T-helper 9 cell (primary cell): ENCODE measurements around the gene CPAMD8.
"Not testable (repeated sequence)": the region's sequence is repeated elsewhere in the genome, so short reads cannot be mapped to it uniquely, and the experiment has no call there.

Experiments
- DNase-seq: peaks from one replicate; pipeline ENCODE4 v3.0.0-alpha.2; 2020

The CPAMD8 gene

GRCh38 chr19:16998635-16999194 lies 27.9 kb downstream of the CPAMD8 start:
- no peak for DNase-seq

- DNase-seq = not testable (repeated sequence)
Observed at GRCh38 chr19:16996838-16997490, 29.6 kb downstream of the CPAMD8 start.

- no peak for DNase-seq
Observed at GRCh38 chr19:16988661-16989060, 37.9 kb downstream of the CPAMD8 start.

GRCh38 chr19:16985403-16985802 lies 41.2 kb downstream of the CPAMD8 start:
- DNase-seq = no peak

GRCh38 chr19:16982586-16982985 lies 44.0 kb downstream of the CPAMD8 start:
- not testable (repeated sequence) for DNase-seq

- no peak for DNase-seq
Observed at GRCh38 chr19:16978839-16979802, 47.5 kb downstream of the CPAMD8 start.

GRCh38 chr19:16978156-16978555 lies 48.5 kb downstream of the CPAMD8 start:
- DNase-seq = no peak

GRCh38 chr19:16977306-16977705 lies 49.3 kb downstream of the CPAMD8 start:
- no peak for DNase-seq

GRCh38 chr19:16976446-16976845 lies 50.2 kb downstream of the CPAMD8 start:
- DNase-seq = no peak

- no peak for DNase-seq
Observed at GRCh38 chr19:16970821-16971220, 55.8 kb downstream of the CPAMD8 start.

- no peak for DNase-seq
Observed at GRCh38 chr19:16969135-16969534, 57.5 kb downstream of the CPAMD8 start.

GRCh38 chr19:16960996-16961822 lies 65.4 kb downstream of the CPAMD8 start:
- DNase-seq = not testable (repeated sequence)

- not testable (repeated sequence) for DNase-seq
Observed at GRCh38 chr19:16958277-16958676, 68.3 kb downstream of the CPAMD8 start.

- DNase-seq = no peak
Observed at GRCh38 chr19:16957855-16958254, 68.8 kb downstream of the CPAMD8 start.

- DNase-seq = no peak
Observed at GRCh38 chr19:16957151-16957701, 69.4 kb downstream of the CPAMD8 start.

GRCh38 chr19:16955161-16955560 lies 71.4 kb downstream of the CPAMD8 start:
- no peak for DNase-seq

GRCh38 chr19:16952046-16952445 lies 74.6 kb downstream of the CPAMD8 start:
- no peak for DNase-seq

GRCh38 chr19:16951529-16951928 lies 75.1 kb downstream of the CPAMD8 start:
- no peak for DNase-seq

GRCh38 chr19:16949496-16950023 lies 77.0 kb downstream of the CPAMD8 start:
- no peak for DNase-seq

GRCh38 chr19:16946951-16947940 lies 79.4 kb downstream of the CPAMD8 start:
- no peak for DNase-seq
